A549 (cell line): ENCODE measurements around the gene CSKMT. TPM values are rescaled to one million over a fixed set of nuclear protein-coding genes. Genes with fewer than 3 reads are reported as not detected.

Source experiments
- ATAC-seq, 2 experiments: fragments of 200-7000 bp in 1 of 2; fragments of >200 bp in 1 of 2; cut with Nextera tagmentation in 1 of 2; cut with Tn5 transposase in 1 of 2; 3 replicates each; pipeline versions ENCODE4 v1.8.0 to v1.9.1; 2018 to 2020; ENCODE audit warnings: mild to moderate bottlenecking in 1 of 2, moderate library complexity in 1 of 2
- CTCF ChIA-PET: fragments of 300-600 bp; sonication (Branson Sonifier 250); formaldehyde crosslinking; extraction: SDS; loops from one replicate; lab custom pipeline; 2021; ENCODE audit warnings: antibody characterized with exemption, inconsistent platforms; lab: Yijun Ruan, JAX
- POLR2A ChIA-PET: fragments of 350-600 bp; formaldehyde crosslinking; extraction: SDS; loops from one replicate; lab custom pipeline; 2021; ENCODE audit warnings: antibody characterized with exemption, inconsistent platforms; lab: Yijun Ruan, JAX
- DNase-seq, 2 experiments: peaks; one replicate each; pipeline versions ENCODE4 v3.0.0 to v3.0.0-alpha.2; 2011 to 2016; ENCODE audit warnings: low read depth in 1 of 2, low spot score in 1 of 2
- FAIRE-seq: peaks from 2 replicates; lab custom pipeline; 2011; peaks lifted over from hg19 to GRCh38; lab: Jason Lieb, UNC
- H3K27ac ChIP-seq, 2 experiments: fragments of >200 bp; sonication (Bioruptor Twin); formaldehyde crosslinking; 3 replicates each; pipeline ENCODE4 v1.5.1; 2016 to 2017
- H3K4me1 ChIP-seq: fragments of >200 bp; sonication (Bioruptor Twin); formaldehyde crosslinking; 3 replicates; pipeline ENCODE4 v1.6.1; 2016
- H3K4me2 ChIP-seq: fragments of >200 bp; sonication (Bioruptor Twin); formaldehyde crosslinking; 3 replicates; pipeline ENCODE4 v1.6.1; 2016
- H3K4me3 ChIP-seq: fragments of >200 bp; sonication (Bioruptor Twin); formaldehyde crosslinking; 3 replicates; pipeline ENCODE4 v1.5.1; 2016
- H3K9me3 ChIP-seq: fragments of >200 bp; sonication (Bioruptor Twin); formaldehyde crosslinking; 3 replicates; pipeline ENCODE4 v1.6.1; 2016
- CBX2 ChIP-seq: fragments of 200-600 bp; sonication (generic); IDR thresholded peaks from 2 replicates; pipeline ENCODE4 v1.6.1; 2016; ENCODE audit warnings: low read depth, mild to moderate bottlenecking, borderline replicate concordance
- CHD4 ChIP-seq: fragments of 200-600 bp; sonication (generic); IDR thresholded peaks from 2 replicates; pipeline ENCODE4 v1.6.1; 2016; ENCODE audit warnings: antibody characterized with exemption, mild to moderate bottlenecking, borderline replicate concordance
- EHMT2 ChIP-seq: fragments of 200-600 bp; sonication (generic); IDR thresholded peaks from 2 replicates; pipeline ENCODE4 v1.6.1; 2016; ENCODE audit warnings: antibody characterized with exemption, low read depth, mild to moderate bottlenecking, moderate library complexity
- EP300 ChIP-seq, 2 experiments: fragments of >200 bp; sonication (Bioruptor Twin); formaldehyde crosslinking; IDR thresholded peaks; 2 replicates in 1 of 2; 3 replicates in 1 of 2; pipeline ENCODE4 v1.6.1; 2016 to 2017
- GATA3 ChIP-seq: IDR thresholded peaks from 2 replicates; pipeline ENCODE4 v1.6.1; 2012; ENCODE audit warnings: borderline replicate concordance
- HOXA7 ChIP-seq: fragments of 250-450 bp; sonication (Bioruptor Pico); IDR thresholded peaks from 2 replicates; pipeline ENCODE4 v1.5.0; 2020; ENCODE audit warnings: mild to moderate bottlenecking, moderate library complexity
- HOXB5 ChIP-seq: fragments of 250-450 bp; sonication (Bioruptor Pico); IDR thresholded peaks from 2 replicates; pipeline ENCODE4 v1.5.0; 2020; ENCODE audit warnings: mild to moderate bottlenecking, moderate library complexity
- JUN ChIP-seq, 2 experiments: fragments of >200 bp; sonication (Bioruptor Twin); formaldehyde crosslinking; IDR thresholded peaks; 2 replicates in 1 of 2; 3 replicates in 1 of 2; pipeline ENCODE4 v1.6.1; 2016 to 2017
- JUNB ChIP-seq: fragments of >200 bp; sonication (Bioruptor Twin); formaldehyde crosslinking; IDR thresholded peaks from 2 replicates; pipeline ENCODE4 v1.6.1; 2016
- KDM1A ChIP-seq: fragments of 200-600 bp; sonication (generic); IDR thresholded peaks from 2 replicates; pipeline ENCODE4 v1.6.1; 2016; ENCODE audit warnings: low read depth, mild to moderate bottlenecking
- POLR2A ChIP-seq: IDR thresholded peaks from 2 replicates; pipeline ENCODE4 v1.6.1; 2012; ENCODE audit warnings: mild to moderate bottlenecking, low read length
- RAD21 ChIP-seq, 2 experiments: fragments of >200 bp in 1 of 2; sonication (Bioruptor Twin) in 1 of 2; formaldehyde crosslinking in 1 of 2; IDR thresholded peaks in 1 of 2; conservative IDR thresholded peaks in 1 of 2; 2 replicates in 1 of 2; 3 replicates in 1 of 2; pipeline ENCODE4 v1.6.1; 2012 to 2018; ENCODE audit warnings: inconsistent platforms in 1 of 2
- RCOR1 ChIP-seq: fragments of 150-350 bp; IDR thresholded peaks from 2 replicates; pipeline ENCODE4 v1.6.1; 2014; ENCODE audit warnings: antibody characterized with exemption, low read length, low read depth
- SMC3 ChIP-seq: fragments of >200 bp; sonication (Bioruptor Twin); formaldehyde crosslinking; IDR thresholded peaks from 3 replicates; pipeline ENCODE4 v1.6.1; 2018; ENCODE audit warnings: inconsistent platforms
- TFCP2L1 ChIP-seq: fragments of 250-450 bp; sonication (Bioruptor Pico); IDR thresholded peaks from 2 replicates; pipeline ENCODE4 v1.5.0; 2021; ENCODE audit warnings: mild to moderate bottlenecking
- ZFP36 ChIP-seq: fragments of 450-650 bp; IDR thresholded peaks from 2 replicates; pipeline ENCODE4 v1.6.1; 2014; ENCODE audit warnings: borderline replicate concordance; ENCODE audit not compliant: partially characterized antibody
- ZSCAN20 ChIP-seq: fragments of 250-450 bp; sonication (Bioruptor Pico); IDR thresholded peaks from 2 replicates; pipeline ENCODE4 v1.8.0; 2022; ENCODE audit warnings: mild to moderate bottlenecking, moderate library complexity
- WGBS: methylation state at CpG from one replicate; pipeline ENCODE4 v1.1.6; 2017; ENCODE audit errors: missing lambda C conversion rate; 5-methylcytosine and 5-hydroxymethylcytosine counted together
- polyA plus RNA-seq, 4 experiments: library from polyadenylated mRNA; depleted of rRNA in 3 of 4; stranded (reverse); fragments of >200 nt; fragmentation: RNase III in 1 of 4; extraction: RNeasy Plus Mini Kit Qiagen cat#74134 plus additional on column Dnase treatment in 1 of 4; gene quantifications; 2 replicates in 3 of 4; 3 replicates in 1 of 4; pipeline ENCODE4 v1.2.3, GENCODE V29; 2011 to 2017
- TF ChIP-seq, protein P1 (sequence below): fragments of >200 bp; sonication (Bioruptor Twin); formaldehyde crosslinking; IDR thresholded peaks from 3 replicates; pipeline ENCODE4 v1.5.1; 2016
- TF ChIP-seq, protein P2 (sequence below): fragments of >200 bp; sonication (Bioruptor Twin); formaldehyde crosslinking; IDR thresholded peaks from 3 replicates; pipeline ENCODE4 v1.6.1; 2016
- TF ChIP-seq, protein P3 (sequence below): fragments of 200-600 bp; sonication (generic); IDR thresholded peaks from 2 replicates; pipeline ENCODE4 v1.6.1; 2016; ENCODE audit warnings: antibody characterized with exemption, mild to moderate bottlenecking, moderate library complexity

Gene CSKMT
- polyA plus RNA-seq, 2 of the 4 experiments (the other 2 are of a cell fraction) = 5.7 to 14.3 TPM

- TF ChIP-seq, protein P1, sequence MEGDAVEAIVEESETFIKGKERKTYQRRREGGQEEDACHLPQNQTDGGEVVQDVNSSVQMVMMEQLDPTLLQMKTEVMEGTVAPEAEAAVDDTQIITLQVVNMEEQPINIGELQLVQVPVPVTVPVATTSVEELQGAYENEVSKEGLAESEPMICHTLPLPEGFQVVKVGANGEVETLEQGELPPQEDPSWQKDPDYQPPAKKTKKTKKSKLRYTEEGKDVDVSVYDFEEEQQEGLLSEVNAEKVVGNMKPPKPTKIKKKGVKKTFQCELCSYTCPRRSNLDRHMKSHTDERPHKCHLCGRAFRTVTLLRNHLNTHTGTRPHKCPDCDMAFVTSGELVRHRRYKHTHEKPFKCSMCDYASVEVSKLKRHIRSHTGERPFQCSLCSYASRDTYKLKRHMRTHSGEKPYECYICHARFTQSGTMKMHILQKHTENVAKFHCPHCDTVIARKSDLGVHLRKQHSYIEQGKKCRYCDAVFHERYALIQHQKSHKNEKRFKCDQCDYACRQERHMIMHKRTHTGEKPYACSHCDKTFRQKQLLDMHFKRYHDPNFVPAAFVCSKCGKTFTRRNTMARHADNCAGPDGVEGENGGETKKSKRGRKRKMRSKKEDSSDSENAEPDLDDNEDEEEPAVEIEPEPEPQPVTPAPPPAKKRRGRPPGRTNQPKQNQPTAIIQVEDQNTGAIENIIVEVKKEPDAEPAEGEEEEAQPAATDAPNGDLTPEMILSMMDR = no peak
- TF ChIP-seq CBX2 (no peak), TFCP2L1 (CRISPR knock-in tag) (no peak)
Measured at GRCh38 chr11:62666259-62666926, 1.3 kb downstream of the CSKMT start (continued).

- no peak for ATAC-seq
- CTCF ChIA-PET = interaction anchor here (0.5 to 6.5 kb wide), 10 partner anchors 9 to 65 kb away, joined by 3 to 30 read pairs (median 4); partner anchors contain the start of gene LRRN4CL
- WGBS = 86% methylated on average over 2 of the region's 2 CpGs
- no peak for DNase-seq
- TF ChIP-seq CHD4 = no peak
- TF ChIP-seq, protein P2, sequence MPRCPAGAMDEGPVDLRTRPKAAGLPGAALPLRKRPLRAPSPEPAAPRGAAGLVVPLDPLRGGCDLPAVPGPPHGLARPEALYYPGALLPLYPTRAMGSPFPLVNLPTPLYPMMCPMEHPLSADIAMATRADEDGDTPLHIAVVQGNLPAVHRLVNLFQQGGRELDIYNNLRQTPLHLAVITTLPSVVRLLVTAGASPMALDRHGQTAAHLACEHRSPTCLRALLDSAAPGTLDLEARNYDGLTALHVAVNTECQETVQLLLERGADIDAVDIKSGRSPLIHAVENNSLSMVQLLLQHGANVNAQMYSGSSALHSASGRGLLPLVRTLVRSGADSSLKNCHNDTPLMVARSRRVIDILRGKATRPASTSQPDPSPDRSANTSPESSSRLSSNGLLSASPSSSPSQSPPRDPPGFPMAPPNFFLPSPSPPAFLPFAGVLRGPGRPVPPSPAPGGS = 0 out of 3 replicates have a peak, but pooled peaks have one; percentile 46
- TF ChIP-seq GATA3 = peak; percentile 15; the same call in 1 of the 2 replicates
- no peak for TF ChIP-seq EHMT2
- peak; percentile 4; the same call in 1 of the 2 replicates for TF ChIP-seq POLR2A
- no peak for TF ChIP-seq JUNB
- FAIRE-seq = no peak
- Histone ChIP-seq H3K4me1 (peaks cover 32% of the 10 kb centered on the region), H3K4me2 (peak overlapping the region; percentile 78), H3K27ac (peak overlapping the region; percentile 93 to 96; a peak in 4 of 6 replicates), H3K4me3 (no peak overlapping the region), H3K9me3 (no peaks in the 10 kb centered on the region)
- POLR2A ChIA-PET = interaction anchor here (0.7 to 5.5 kb wide), 9 partner anchors 8 to 174 kb away, joined by 3 to 91 read pairs (median 5); partner anchors contain the start of genes HNRNPUL2, INTS5, TTC9C and TUT1
Measured at GRCh38 chr11:62667460-62667859, 2.3 kb downstream of the CSKMT start.

DNA sequence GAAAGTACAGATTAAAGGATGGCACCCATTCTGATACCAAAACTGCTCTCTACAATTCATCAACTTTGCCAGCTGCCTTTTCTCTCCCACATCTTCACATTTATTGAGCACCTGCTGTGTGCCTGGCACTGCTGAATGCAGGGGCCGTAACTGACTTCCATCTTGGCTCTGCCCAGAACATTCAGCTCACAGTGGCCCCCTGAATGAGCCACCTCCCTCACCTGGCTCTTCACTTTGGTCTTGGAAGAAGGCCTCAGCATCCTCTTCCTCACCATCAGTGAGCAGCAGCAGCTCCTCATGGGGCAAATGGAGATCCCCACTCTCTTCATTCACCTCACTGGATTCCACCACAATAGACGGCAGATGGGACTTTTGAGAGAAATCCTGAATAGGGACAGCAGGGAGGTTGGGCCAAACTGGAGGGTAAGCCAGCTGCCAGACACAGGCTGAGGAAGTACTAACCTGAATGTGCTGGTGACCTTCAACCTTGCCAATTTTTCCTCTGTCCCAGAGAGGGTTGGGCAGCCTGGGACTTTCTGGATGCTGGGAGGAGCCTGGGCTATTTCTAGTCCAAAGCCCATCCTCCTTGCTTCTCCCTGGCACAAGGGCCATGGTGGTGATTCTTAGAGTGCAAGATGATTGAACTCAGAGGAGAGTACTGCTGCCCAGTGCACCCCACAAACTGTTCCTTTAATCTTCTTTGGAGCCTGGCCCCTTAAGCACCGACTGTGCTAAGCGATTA is 4.5 kb downstream of the CSKMT start:
- ChIA-PET POLR2A (interaction anchor here (0.7 to 3.3 kb wide), 4 partner anchors 16 to 58 kb away, joined by 3 to 34 read pairs (median 4); partner anchors contain the start of genes HNRNPUL2, INTS5 and TTC9C), CTCF (interaction anchor here (0.8 to 9.0 kb wide), 7 partner anchors 11 to 275 kb away, joined by 3 to 72 read pairs (median 3); partner anchors contain the start of genes HNRNPUL2 and LRRN4CL)

More for the DNA sequence above, 4.5 kb downstream of the CSKMT start:
- Histone ChIP-seq H3K4me3 (no peak overlapping the region), H3K9me3 (no peaks in the 10 kb centered on the region), H3K27ac (peak overlapping the region in 1 of 2 experiments; percentile 11; a peak in 2 of 6 replicates), H3K4me2 (peak overlapping the region; percentile 64; the same call in 2 of the 3 replicates), H3K4me1 (peaks cover 36% of the 10 kb centered on the region)
- peak in 1 of 2 experiments; percentile 5; a peak in 2 of 6 replicates for ATAC-seq
- WGBS = 77% methylated on average over 4 of the region's 4 CpGs
- FAIRE-seq = no peak
- TF ChIP-seq ZSCAN20 (CRISPR knock-in tag) (no peak), CHD4 (no peak), RAD21 (conservative IDR thresholded peaks at IDR 0.05 in 1 of 2, IDR thresholded peaks at IDR 0.05 in 1 of 2) (no peak), RCOR1 (no peak), EP300 (IDR thresholded peaks at IDR 0.05) (no peak), HOXA7 (CRISPR knock-in tag) (no peak), JUN (IDR thresholded peaks at IDR 0.05) (no peak), SMC3 (no peak), ZFP36 (no peak), HOXB5 (CRISPR knock-in tag) (no peak), KDM1A (no peak)
- TF ChIP-seq, protein P3, sequence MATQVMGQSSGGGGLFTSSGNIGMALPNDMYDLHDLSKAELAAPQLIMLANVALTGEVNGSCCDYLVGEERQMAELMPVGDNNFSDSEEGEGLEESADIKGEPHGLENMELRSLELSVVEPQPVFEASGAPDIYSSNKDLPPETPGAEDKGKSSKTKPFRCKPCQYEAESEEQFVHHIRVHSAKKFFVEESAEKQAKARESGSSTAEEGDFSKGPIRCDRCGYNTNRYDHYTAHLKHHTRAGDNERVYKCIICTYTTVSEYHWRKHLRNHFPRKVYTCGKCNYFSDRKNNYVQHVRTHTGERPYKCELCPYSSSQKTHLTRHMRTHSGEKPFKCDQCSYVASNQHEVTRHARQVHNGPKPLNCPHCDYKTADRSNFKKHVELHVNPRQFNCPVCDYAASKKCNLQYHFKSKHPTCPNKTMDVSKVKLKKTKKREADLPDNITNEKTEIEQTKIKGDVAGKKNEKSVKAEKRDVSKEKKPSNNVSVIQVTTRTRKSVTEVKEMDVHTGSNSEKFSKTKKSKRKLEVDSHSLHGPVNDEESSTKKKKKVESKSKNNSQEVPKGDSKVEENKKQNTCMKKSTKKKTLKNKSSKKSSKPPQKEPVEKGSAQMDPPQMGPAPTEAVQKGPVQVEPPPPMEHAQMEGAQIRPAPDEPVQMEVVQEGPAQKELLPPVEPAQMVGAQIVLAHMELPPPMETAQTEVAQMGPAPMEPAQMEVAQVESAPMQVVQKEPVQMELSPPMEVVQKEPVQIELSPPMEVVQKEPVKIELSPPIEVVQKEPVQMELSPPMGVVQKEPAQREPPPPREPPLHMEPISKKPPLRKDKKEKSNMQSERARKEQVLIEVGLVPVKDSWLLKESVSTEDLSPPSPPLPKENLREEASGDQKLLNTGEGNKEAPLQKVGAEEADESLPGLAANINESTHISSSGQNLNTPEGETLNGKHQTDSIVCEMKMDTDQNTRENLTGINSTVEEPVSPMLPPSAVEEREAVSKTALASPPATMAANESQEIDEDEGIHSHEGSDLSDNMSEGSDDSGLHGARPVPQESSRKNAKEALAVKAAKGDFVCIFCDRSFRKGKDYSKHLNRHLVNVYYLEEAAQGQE = no peak
- TF ChIP-seq, protein P1 = no peak
- TF ChIP-seq, protein P2 = no peak
- peak in 1 of 2 experiments; percentile 56 for DNase-seq
